AG10803 (cell line): ENCODE data around the gene TNRC6C.

Experiments used
- DNase-seq: peaks from one replicate; pipeline ENCODE4 v3.0.0; 2010; ENCODE audit warnings: low read depth
- H3K4me3 ChIP-seq: 2 replicates; pipeline ENCODE4 v1.5.1; 2011; ENCODE audit warnings: mild to moderate bottlenecking, low read length, control low read depth
- CTCF ChIP-seq: conservative IDR thresholded peaks from 2 replicates; pipeline ENCODE4 v1.5.1; 2011; ENCODE audit warnings: mild to moderate bottlenecking, low read length, control low read depth, inconsistent platforms

TNRC6C gene

GRCh38 chr17:78001612-78002011 lies 43.1 kb downstream of the TNRC6C start:
- no peak overlapping the region for H3K4me3 ChIP-seq
- TF ChIP-seq CTCF: no peak
- no peak for DNase-seq

- no peak for DNase-seq
These were observed 43.7 kb downstream of the TNRC6C start for GRCh38 chr17:78002166-78002565.

GRCh38 chr17:78005452-78006171 lies 47.1 kb downstream of the TNRC6C start:
- DNase-seq: no peak
- H3K4me3 ChIP-seq: no peak overlapping the region
- no peak for TF ChIP-seq CTCF

More at GRCh38 chr17:78002166-78002565, 43.7 kb downstream of the TNRC6C start:
- no peak overlapping the region for H3K4me3 ChIP-seq
- TF ChIP-seq CTCF: no peak

GRCh38 chr17:78006338-78006737 lies 47.8 kb downstream of the TNRC6C start:
- H3K4me3 ChIP-seq: no peak overlapping the region
- DNase-seq: no peak
- no peak for TF ChIP-seq CTCF

- H3K4me3 ChIP-seq: no peak overlapping the region
- DNase-seq: no peak
- TF ChIP-seq CTCF: no peak
These were observed 49.1 kb downstream of the TNRC6C start for GRCh38 chr17:78007647-78008046.

- DNase-seq: no peak
- H3K4me3 ChIP-seq: no peak overlapping the region
- no peak for TF ChIP-seq CTCF
These were observed 52.3 kb downstream of the TNRC6C start for GRCh38 chr17:78010759-78011158.

- H3K4me3 ChIP-seq: no peak overlapping the region
- DNase-seq: no peak
- TF ChIP-seq CTCF: no peak
These were observed 53.9 kb downstream of the TNRC6C start for GRCh38 chr17:78012428-78012827.
